D341Med (cell line): ENCODE results near the gene PPP1R15B.

Experiments
- DNase-seq: peaks from one replicate; pipeline ENCODE4 v3.0.0; 2012; ENCODE audit warnings: low spot score

Gene PPP1R15B

GRCh38 chr1:204420039-204421004, 8.7 kb upstream of the PPP1R15B start:
- DNase-seq: no peak

- DNase-seq: no peak
Observed at GRCh38 chr1:204419064-204419403, 7.4 kb upstream of the PPP1R15B start.

GRCh38 chr1:204418174-204419063, 6.8 kb upstream of the PPP1R15B start:
- DNase-seq: no peak

- no peak for DNase-seq
Observed at GRCh38 chr1:204417074-204417997, 5.7 kb upstream of the PPP1R15B start.

GRCh38 chr1:204416589-204417073, 5.0 kb upstream of the PPP1R15B start:
- DNase-seq: no peak

GRCh38 chr1:204415351-204415750, 3.7 kb upstream of the PPP1R15B start:
- no peak for DNase-seq

- no peak for DNase-seq
Observed at GRCh38 chr1:204414016-204414415, 2.4 kb upstream of the PPP1R15B start.

- no peak for DNase-seq
Observed at GRCh38 chr1:204413170-204413535, 1.5 kb upstream of the PPP1R15B start.

- peak; percentile 72 for DNase-seq
Observed at GRCh38 chr1:204410688-204411450, 748 bp downstream of the PPP1R15B start.

GRCh38 chr1:204409836-204410687, 1.6 kb downstream of the PPP1R15B start:
- no peak for DNase-seq

- no peak for DNase-seq
Observed at GRCh38 chr1:204409123-204409522, 2.5 kb downstream of the PPP1R15B start.

GRCh38 chr1:204408602-204409001, 3.0 kb downstream of the PPP1R15B start:
- DNase-seq: no peak

GRCh38 chr1:204408074-204408507, 3.5 kb downstream of the PPP1R15B start:
- peak; percentile 53 for DNase-seq

- no peak for DNase-seq
Observed at GRCh38 chr1:204407295-204407971, 4.2 kb downstream of the PPP1R15B start.

GRCh38 chr1:204406621-204407020, 5.0 kb downstream of the PPP1R15B start:
- DNase-seq: no peak

- DNase-seq: no peak
Observed at GRCh38 chr1:204405988-204406387, 5.6 kb downstream of the PPP1R15B start.

- no peak for DNase-seq
Observed at GRCh38 chr1:204404629-204405028, 7.0 kb downstream of the PPP1R15B start.

- no peak for DNase-seq
Observed at GRCh38 chr1:204402391-204402790, 9.2 kb downstream of the PPP1R15B start.

GRCh38 chr1:204401730-204402129, 9.9 kb downstream of the PPP1R15B start:
- no peak for DNase-seq
